CD4-positive, alpha-beta T cell treated with Interferon gamma for 1 hour (primary cell): ENCODE measurements around the gene ERICH6.
"Not testable (repeated sequence)": the region's sequence is repeated elsewhere in the genome, so short reads cannot be mapped to it uniquely, and the experiment has no call there.

Experiments used
- DNase-seq: peaks from one replicate; pipeline ENCODE4 v3.0.0-alpha.2; 2020

The ERICH6 gene

GRCh38 chr3:150681057-150681456 is 22.7 kb downstream of the ERICH6 start:
- no peak for DNase-seq

- no peak for DNase-seq
These were observed 23.2 kb downstream of the ERICH6 start for GRCh38 chr3:150680562-150680961.

- no peak for DNase-seq
These were observed 28.1 kb downstream of the ERICH6 start for GRCh38 chr3:150675587-150675986.

GRCh38 chr3:150673966-150674365 is 29.8 kb downstream of the ERICH6 start:
- no peak for DNase-seq

GRCh38 chr3:150666167-150666566 is 37.6 kb downstream of the ERICH6 start:
- DNase-seq, result no peak

- DNase-seq, result no peak
These were observed 40.3 kb downstream of the ERICH6 start for GRCh38 chr3:150663461-150663860.

- no peak for DNase-seq
These were observed 41.1 kb downstream of the ERICH6 start for GRCh38 chr3:150662410-150663200.

GRCh38 chr3:150656316-150656715 is 47.4 kb downstream of the ERICH6 start:
- no peak for DNase-seq

GRCh38 chr3:150653110-150653561 is 50.6 kb downstream of the ERICH6 start:
- DNase-seq, result no peak

GRCh38 chr3:150640256-150640655 is 63.5 kb downstream of the ERICH6 start:
- DNase-seq, result no peak

- DNase-seq, result no peak
These were observed 64.5 kb downstream of the ERICH6 start for GRCh38 chr3:150639262-150639661.

- no peak for DNase-seq
These were observed 67.5 kb downstream of the ERICH6 start for GRCh38 chr3:150636258-150636657.

- no peak for DNase-seq
These were observed 68.2 kb downstream of the ERICH6 start for GRCh38 chr3:150635526-150635925.

- DNase-seq, result no peak
These were observed 68.6 kb downstream of the ERICH6 start for GRCh38 chr3:150635076-150635475.

- no peak for DNase-seq
These were observed 72.1 kb downstream of the ERICH6 start for GRCh38 chr3:150631515-150632221.

GRCh38 chr3:150627557-150627956 is 76.2 kb downstream of the ERICH6 start:
- DNase-seq, result no peak

GRCh38 chr3:150626148-150626930 is 77.4 kb downstream of the ERICH6 start:
- DNase-seq, result no peak

- no peak for DNase-seq
These were observed 79.8 kb downstream of the ERICH6 start for GRCh38 chr3:150623945-150624344.

GRCh38 chr3:150622955-150623354 is 80.8 kb downstream of the ERICH6 start:
- DNase-seq, result not testable (repeated sequence)

- DNase-seq, result no peak
These were observed 83.6 kb downstream of the ERICH6 start for GRCh38 chr3:150620002-150620689.

GRCh38 chr3:150613709-150614480 is 89.8 kb downstream of the ERICH6 start:
- no peak for DNase-seq

GRCh38 chr3:150613034-150613433 is 90.7 kb downstream of the ERICH6 start:
- DNase-seq, result no peak
